Measurements from ENCODE around the gene LRRC61. TPM values are rescaled to one million over a fixed set of nuclear protein-coding genes. Genes with fewer than 3 reads are reported as not detected.

Gene LRRC61
- total and polyA plus RNA-seq, 2 of the 13 experiments (the other 11 are each of a cell fraction or from before 2014, with no cell fraction given), result 33.0 to 34.8 TPM

- TF ChIP-seq, protein P1, sequence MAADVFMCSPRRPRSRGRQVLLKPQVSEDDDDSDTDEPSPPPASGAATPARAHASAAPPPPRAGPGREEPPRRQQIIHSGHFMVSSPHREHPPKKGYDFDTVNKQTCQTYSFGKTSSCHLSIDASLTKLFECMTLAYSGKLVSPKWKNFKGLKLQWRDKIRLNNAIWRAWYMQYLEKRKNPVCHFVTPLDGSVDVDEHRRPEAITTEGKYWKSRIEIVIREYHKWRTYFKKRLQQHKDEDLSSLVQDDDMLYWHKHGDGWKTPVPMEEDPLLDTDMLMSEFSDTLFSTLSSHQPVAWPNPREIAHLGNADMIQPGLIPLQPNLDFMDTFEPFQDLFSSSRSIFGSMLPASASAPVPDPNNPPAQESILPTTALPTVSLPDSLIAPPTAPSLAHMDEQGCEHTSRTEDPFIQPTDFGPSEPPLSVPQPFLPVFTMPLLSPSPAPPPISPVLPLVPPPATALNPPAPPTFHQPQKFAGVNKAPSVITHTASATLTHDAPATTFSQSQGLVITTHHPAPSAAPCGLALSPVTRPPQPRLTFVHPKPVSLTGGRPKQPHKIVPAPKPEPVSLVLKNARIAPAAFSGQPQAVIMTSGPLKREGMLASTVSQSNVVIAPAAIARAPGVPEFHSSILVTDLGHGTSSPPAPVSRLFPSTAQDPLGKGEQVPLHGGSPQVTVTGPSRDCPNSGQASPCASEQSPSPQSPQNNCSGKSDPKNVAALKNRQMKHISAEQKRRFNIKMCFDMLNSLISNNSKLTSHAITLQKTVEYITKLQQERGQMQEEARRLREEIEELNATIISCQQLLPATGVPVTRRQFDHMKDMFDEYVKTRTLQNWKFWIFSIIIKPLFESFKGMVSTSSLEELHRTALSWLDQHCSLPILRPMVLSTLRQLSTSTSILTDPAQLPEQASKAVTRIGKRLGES (CRISPR knock-in tag; IDR thresholded peaks at IDR 0.05; ENCODE audit: borderline replicate concordance), result no peak
- TF ChIP-seq ZNF12 (CRISPR knock-in tag; IDR thresholded peaks at IDR 0.05) (no peak), RNF219 (CRISPR knock-in tag; IDR thresholded peaks at IDR 0.05) (no peak), RAD21 (CRISPR knock-in tag; IDR thresholded peaks at IDR 0.05) (no peak; the same call in none of the 2 replicates), HNRNPLL (IDR thresholded peaks at IDR 0.05; ENCODE audit: low read depth, low read length, poor library complexity, severe bottlenecking) (no peak), PAWR (CRISPR knock-in tag; IDR thresholded peaks at IDR 0.05; ENCODE audit: borderline replicate concordance) (no peak), MIER2 (CRISPR knock-in tag; IDR thresholded peaks at IDR 0.05) (no peak; the same call in 1 of the 2 replicates), FOXP1 (IDR thresholded peaks at IDR 0.05) (no peak), FOXP1 (CRISPR knock-in tag; IDR thresholded peaks at IDR 0.05) (no peak), RBAK (CRISPR knock-in tag; IDR thresholded peaks at IDR 0.05) (no peak), SIN3B (IDR thresholded peaks at IDR 0.05; ENCODE audit: low read length) (no peak), PITX1 (CRISPR knock-in tag; IDR thresholded peaks at IDR 0.05) (peak; percentile 67), FOSL1 (CRISPR knock-in tag; IDR thresholded peaks at IDR 0.05; ENCODE audit: borderline replicate concordance) (no peak), HMG20B (CRISPR knock-in tag; conservative IDR thresholded peaks at IDR 0.05) (no peak), RCOR2 (CRISPR knock-in tag; IDR thresholded peaks at IDR 0.05) (no peak), ZNF3 (CRISPR knock-in tag; IDR thresholded peaks at IDR 0.05) (no peak), ATAD3A (CRISPR knock-in tag; IDR thresholded peaks at IDR 0.05) (no peak), ZFX (CRISPR knock-in tag; IDR thresholded peaks at IDR 0.05; ENCODE audit: low read depth) (peak; percentile 51), ELF4 (CRISPR knock-in tag; IDR thresholded peaks at IDR 0.05; ENCODE audit: borderline replicate concordance) (no peak), TBP (CRISPR knock-in tag; IDR thresholded peaks at IDR 0.05) (no peak), KMT2A (CRISPR knock-in tag; IDR thresholded peaks at IDR 0.05) (0 out of 2 replicates have a peak, but pooled peaks have one; percentile 39)
- TF ChIP-seq, protein P2, sequence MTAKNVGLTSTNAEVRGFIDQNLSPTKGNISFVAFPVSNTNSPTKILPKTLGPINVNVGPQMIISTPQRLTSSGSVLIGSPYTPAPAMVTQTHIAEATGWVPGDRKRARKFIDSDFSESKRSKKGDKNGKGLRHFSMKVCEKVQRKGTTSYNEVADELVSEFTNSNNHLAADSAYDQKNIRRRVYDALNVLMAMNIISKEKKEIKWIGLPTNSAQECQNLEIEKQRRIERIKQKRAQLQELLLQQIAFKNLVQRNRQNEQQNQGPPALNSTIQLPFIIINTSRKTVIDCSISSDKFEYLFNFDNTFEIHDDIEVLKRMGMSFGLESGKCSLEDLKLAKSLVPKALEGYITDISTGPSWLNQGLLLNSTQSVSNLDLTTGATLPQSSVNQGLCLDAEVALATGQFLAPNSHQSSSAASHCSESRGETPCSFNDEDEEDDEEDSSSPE (CRISPR knock-in tag; IDR thresholded peaks at IDR 0.05), result no peak
- TF ChIP-seq, protein P3, sequence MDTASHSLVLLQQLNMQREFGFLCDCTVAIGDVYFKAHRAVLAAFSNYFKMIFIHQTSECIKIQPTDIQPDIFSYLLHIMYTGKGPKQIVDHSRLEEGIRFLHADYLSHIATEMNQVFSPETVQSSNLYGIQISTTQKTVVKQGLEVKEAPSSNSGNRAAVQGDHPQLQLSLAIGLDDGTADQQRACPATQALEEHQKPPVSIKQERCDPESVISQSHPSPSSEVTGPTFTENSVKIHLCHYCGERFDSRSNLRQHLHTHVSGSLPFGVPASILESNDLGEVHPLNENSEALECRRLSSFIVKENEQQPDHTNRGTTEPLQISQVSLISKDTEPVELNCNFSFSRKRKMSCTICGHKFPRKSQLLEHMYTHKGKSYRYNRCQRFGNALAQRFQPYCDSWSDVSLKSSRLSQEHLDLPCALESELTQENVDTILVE (CRISPR knock-in tag; IDR thresholded peaks at IDR 0.05), result no peak
Observed at GRCh38 chr7:150368884-150369747, 46.0 kb downstream of the LRRC61 start (continued).

All from HepG2 (cell line).